Spleen (tissue), 7 donors: ENCODE results near the gene AP4E1.

Experiments used
- POLR2A ChIP-seq, 3 donors: fragments of 450-650 bp; IDR thresholded peaks; one replicate each; pipeline ENCODE4 v1.5.1; 2017; ENCODE audit warnings: antibody characterized with exemption in 3 of 3, mild to moderate bottlenecking in 1 of 3
- POLR2AphosphoS5 ChIP-seq, 3 donors: sonication (generic); formaldehyde crosslinking; IDR thresholded peaks; one replicate each; pipeline ENCODE4 v1.5.1; 2017; ENCODE audit warnings: antibody characterized with exemption in 3 of 3
- TF ChIP-seq, protein P1 (sequence below), 11 experiments: fragments of 200-600 bp in 7 of 11; fragments of 450-650 bp in 4 of 11; sonication (generic) in 4 of 11; IDR thresholded peaks in 8 of 11; conservative IDR thresholded peaks in 3 of 11; 1 replicate in 7 of 11; 2 replicates in 4 of 11; pipeline versions ENCODE4 v1.4.0 to v1.8.0; 2016 to 2021; ENCODE audit warnings: antibody characterized with exemption in 11 of 11, inconsistent platforms in 4 of 11, mild to moderate bottlenecking in 1 of 11
- donor health status: DM: no; HTN: no; CAD: no; lungs with moderate emphysema.
- donor health status: DM: no; HTN: no; CAD: no.
- donor health status: DM: no; HTN: no; CAD: no.

DNA sequence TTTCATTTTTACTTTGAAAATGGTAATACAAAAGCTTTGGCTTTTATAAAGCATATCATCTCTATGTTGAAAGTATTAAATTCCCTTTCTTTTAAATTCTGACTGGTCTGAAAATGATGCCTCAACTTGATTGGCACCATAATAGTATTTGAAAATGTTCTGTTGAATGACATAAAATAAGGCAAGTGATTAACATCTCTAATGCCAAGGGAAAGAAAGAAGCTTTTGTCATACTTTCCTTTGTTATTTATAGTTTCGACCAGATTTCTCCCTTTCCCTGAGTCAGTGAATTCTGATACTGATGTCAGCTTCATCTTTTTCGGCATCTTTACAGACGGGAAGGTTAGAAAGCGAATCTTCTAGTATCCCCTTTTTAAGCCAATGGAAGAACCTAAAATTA is 3.4 kb upstream of the AP4E1 start:
- TF ChIP-seq, protein P1, sequence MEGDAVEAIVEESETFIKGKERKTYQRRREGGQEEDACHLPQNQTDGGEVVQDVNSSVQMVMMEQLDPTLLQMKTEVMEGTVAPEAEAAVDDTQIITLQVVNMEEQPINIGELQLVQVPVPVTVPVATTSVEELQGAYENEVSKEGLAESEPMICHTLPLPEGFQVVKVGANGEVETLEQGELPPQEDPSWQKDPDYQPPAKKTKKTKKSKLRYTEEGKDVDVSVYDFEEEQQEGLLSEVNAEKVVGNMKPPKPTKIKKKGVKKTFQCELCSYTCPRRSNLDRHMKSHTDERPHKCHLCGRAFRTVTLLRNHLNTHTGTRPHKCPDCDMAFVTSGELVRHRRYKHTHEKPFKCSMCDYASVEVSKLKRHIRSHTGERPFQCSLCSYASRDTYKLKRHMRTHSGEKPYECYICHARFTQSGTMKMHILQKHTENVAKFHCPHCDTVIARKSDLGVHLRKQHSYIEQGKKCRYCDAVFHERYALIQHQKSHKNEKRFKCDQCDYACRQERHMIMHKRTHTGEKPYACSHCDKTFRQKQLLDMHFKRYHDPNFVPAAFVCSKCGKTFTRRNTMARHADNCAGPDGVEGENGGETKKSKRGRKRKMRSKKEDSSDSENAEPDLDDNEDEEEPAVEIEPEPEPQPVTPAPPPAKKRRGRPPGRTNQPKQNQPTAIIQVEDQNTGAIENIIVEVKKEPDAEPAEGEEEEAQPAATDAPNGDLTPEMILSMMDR (IDR thresholded peaks at IDR 0.05 in 8 of 11, conservative IDR thresholded peaks at IDR 0.05 in 3 of 11), result no peak
- TF ChIP-seq POLR2A (IDR thresholded peaks at IDR 0.05) (no peak), POLR2AphosphoS5 (IDR thresholded peaks at IDR 0.05) (no peak)
